Measurements from ENCODE around the gene KEL. TPM values are rescaled to one million over a fixed set of nuclear protein-coding genes. Genes with fewer than 3 reads are reported as not detected.

The KEL gene
- total RNA-seq, 4 donors from 2014 or later = 0.98 to 1.8 TPM; not detected in 2

DNA sequence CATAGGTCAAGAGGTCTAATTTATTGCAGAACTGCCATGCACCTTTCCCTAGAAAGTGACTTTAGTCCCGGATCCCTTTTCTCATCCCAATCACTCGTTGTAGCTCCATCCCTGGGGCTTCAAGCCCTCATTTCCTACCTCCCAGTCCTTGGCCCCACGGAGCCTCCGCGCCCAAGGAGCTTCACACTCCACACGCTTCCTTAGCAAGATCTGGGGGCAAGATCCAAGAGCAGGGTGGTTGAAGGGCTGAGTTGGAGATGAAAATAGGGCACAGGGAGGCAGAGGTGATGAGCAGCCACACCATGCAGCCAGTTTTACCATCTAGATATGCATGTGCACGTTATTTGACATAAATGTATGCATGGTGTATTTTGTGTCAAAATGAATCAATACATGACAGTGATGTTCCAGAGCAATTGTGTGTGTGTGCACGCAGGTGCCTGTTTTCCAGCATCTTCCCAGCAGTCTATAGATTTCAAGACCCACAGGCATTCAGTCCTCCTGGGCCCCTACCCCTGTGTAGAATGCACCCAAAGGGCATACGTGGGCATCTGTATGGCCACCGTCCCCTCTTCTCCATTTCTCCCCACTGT, 70.6 kb downstream of the KEL start:
- intact Hi-C loops (cut with DNase I; ENCODE audit: low total_unique reads) = no loop called here

More for the DNA sequence above, 70.6 kb downstream of the KEL start:
- no peaks in the 10 kb centered on the region for H3K36me3 ChIP-seq
- H3K27ac ChIP-seq = no peak overlapping the region
- H3K9me3 ChIP-seq = no peaks in the 10 kb centered on the region
- no peaks in the 10 kb centered on the region for H3K27me3 ChIP-seq
- no peaks in the 10 kb centered on the region for H3K4me1 ChIP-seq
- TF ChIP-seq, protein P1, sequence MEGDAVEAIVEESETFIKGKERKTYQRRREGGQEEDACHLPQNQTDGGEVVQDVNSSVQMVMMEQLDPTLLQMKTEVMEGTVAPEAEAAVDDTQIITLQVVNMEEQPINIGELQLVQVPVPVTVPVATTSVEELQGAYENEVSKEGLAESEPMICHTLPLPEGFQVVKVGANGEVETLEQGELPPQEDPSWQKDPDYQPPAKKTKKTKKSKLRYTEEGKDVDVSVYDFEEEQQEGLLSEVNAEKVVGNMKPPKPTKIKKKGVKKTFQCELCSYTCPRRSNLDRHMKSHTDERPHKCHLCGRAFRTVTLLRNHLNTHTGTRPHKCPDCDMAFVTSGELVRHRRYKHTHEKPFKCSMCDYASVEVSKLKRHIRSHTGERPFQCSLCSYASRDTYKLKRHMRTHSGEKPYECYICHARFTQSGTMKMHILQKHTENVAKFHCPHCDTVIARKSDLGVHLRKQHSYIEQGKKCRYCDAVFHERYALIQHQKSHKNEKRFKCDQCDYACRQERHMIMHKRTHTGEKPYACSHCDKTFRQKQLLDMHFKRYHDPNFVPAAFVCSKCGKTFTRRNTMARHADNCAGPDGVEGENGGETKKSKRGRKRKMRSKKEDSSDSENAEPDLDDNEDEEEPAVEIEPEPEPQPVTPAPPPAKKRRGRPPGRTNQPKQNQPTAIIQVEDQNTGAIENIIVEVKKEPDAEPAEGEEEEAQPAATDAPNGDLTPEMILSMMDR (IDR thresholded peaks at IDR 0.05) = no peak
- no peak for TF ChIP-seq POLR2A (IDR thresholded peaks at IDR 0.05)
- no peak for DNase-seq
- no peak overlapping the region for H3K4me3 ChIP-seq

Other genes starting within 250 kb of the KEL start
- gene PRSS1, start 212.9 kb downstream of the KEL start, total RNA-seq = 1 to 10 TPM in 1 of 4 donors, not detected in 3; 1.0 TPM
- not detected for gene PRSS2, start 191.4 kb downstream of the KEL start, total RNA-seq
- 10 to 100 TPM in 3 of 4 donors, 1 to 10 TPM in 1; 1.5 to 34.6 (median 21.9) TPM for gene EPHB6, start 107.3 kb downstream of the KEL start, total RNA-seq
- 1 to 10 TPM in 1 of 4 donors, under 1 TPM in 1, not detected in 2; 0.46 to 1.3 TPM for gene TRPV6, start 76.6 kb downstream of the KEL start, total RNA-seq
- under 1 TPM in 1 of 4 donors, not detected in 3; 0.34 TPM for gene TRPV5, start 28.6 kb downstream of the KEL start, total RNA-seq
- not detected for gene LLCFC1, start 22.9 kb downstream of the KEL start, total RNA-seq
- 1 to 10 TPM in 2 of 4 donors, not detected in 2; 1.0 to 2.4 TPM for gene OR9A2, start 64.8 kb upstream of the KEL start, total RNA-seq
- not detected for gene OR6V1, start 90.0 kb upstream of the KEL start, total RNA-seq
- not detected for gene PIP, start 169.7 kb upstream of the KEL start, total RNA-seq
- not detected for gene TAS2R39, start 221.1 kb upstream of the KEL start, total RNA-seq